Activated B cell treated with CpG ODN at 0.5 μM for 24 hours (primary cell): ENCODE data around the gene NR1H4. TPM values are rescaled to one million over a fixed set of nuclear protein-coding genes. Genes with fewer than 3 reads are reported as not detected.

Source experiments
- ATAC-seq: fragments of 200-7000 bp; cut with Tn5 transposase; one replicate; pipeline ENCODE4 v1.10.0; 2021; ENCODE audit warnings: low read depth, mild to moderate bottlenecking, moderate library complexity
- CTCF ChIA-PET: fragments of 350-600 bp; sonication (Branson Sonifier 250); formaldehyde crosslinking; loops from one replicate; lab custom pipeline; 2021; ENCODE audit warnings: antibody characterized with exemption; lab: Charles Lee
- POLR2A ChIA-PET: fragments of 350-600 bp; sonication (Branson Sonifier 250); formaldehyde crosslinking; loops from one replicate; lab custom pipeline; 2021; ENCODE audit warnings: antibody characterized with exemption; lab: Charles Lee
- DNase-seq: peaks from one replicate; pipeline ENCODE4 v3.0.0; 2022
- H3K27ac Mint-ChIP-seq: one replicate; pipeline ENCODE4 v1.8.0; 2020; ENCODE audit warnings: mixed read lengths
- H3K27me3 Mint-ChIP-seq: one replicate; pipeline ENCODE4 v1.8.0; 2021; ENCODE audit warnings: mixed read lengths
- H3K36me3 Mint-ChIP-seq: one replicate; pipeline ENCODE4 v1.8.0; 2021; ENCODE audit warnings: low read depth, mixed read lengths
- H3K4me1 Mint-ChIP-seq: one replicate; pipeline ENCODE4 v1.8.0; 2021; ENCODE audit warnings: mixed read lengths
- H3K4me3 Mint-ChIP-seq: one replicate; pipeline ENCODE4 v1.8.0; 2020; ENCODE audit warnings: mild to moderate bottlenecking, mixed read lengths
- H3K9me3 Mint-ChIP-seq: one replicate; pipeline ENCODE4 v1.8.0; 2020; ENCODE audit warnings: mixed read lengths
- CTCF ChIP-seq: fragments of 200-600 bp; IDR thresholded peaks from one replicate; pipeline ENCODE4 v1.8.0; 2022; ENCODE audit warnings: antibody characterized with exemption, mild to moderate bottlenecking
- intact Hi-C: fragments of 100-400 bp; cut with micrococcal nuclease; formaldehyde crosslinking; loops from one replicate; pipeline ENCODE4 v1.15.1; 2024
- total RNA-seq: library from RNA; stranded (reverse); gene quantifications from 2 replicates; pipeline ENCODE4 v1.2.3, GENCODE V29; 2022

NR1H4 gene
- total RNA-seq, 1 donor from 2014 or later = not detected

- no peak for ATAC-seq
- CTCF ChIA-PET = no interaction called here
- intact Hi-C loops = no loop called here
- DNase-seq = no peak
- TF ChIP-seq CTCF = no peak
- H3K36me3 Mint-ChIP-seq = no peaks in the 10 kb centered on the region
- no peaks in the 10 kb centered on the region for H3K27me3 Mint-ChIP-seq
- H3K4me1 Mint-ChIP-seq = no peaks in the 10 kb centered on the region
- no peaks in the 10 kb centered on the region for H3K9me3 Mint-ChIP-seq
- H3K27ac Mint-ChIP-seq = no peak overlapping the region
- no peak overlapping the region for H3K4me3 Mint-ChIP-seq
- POLR2A ChIA-PET = no interaction called here
Observed at GRCh38 chr12:100435957-100436356, 37.7 kb upstream of the NR1H4 start.

DNA sequence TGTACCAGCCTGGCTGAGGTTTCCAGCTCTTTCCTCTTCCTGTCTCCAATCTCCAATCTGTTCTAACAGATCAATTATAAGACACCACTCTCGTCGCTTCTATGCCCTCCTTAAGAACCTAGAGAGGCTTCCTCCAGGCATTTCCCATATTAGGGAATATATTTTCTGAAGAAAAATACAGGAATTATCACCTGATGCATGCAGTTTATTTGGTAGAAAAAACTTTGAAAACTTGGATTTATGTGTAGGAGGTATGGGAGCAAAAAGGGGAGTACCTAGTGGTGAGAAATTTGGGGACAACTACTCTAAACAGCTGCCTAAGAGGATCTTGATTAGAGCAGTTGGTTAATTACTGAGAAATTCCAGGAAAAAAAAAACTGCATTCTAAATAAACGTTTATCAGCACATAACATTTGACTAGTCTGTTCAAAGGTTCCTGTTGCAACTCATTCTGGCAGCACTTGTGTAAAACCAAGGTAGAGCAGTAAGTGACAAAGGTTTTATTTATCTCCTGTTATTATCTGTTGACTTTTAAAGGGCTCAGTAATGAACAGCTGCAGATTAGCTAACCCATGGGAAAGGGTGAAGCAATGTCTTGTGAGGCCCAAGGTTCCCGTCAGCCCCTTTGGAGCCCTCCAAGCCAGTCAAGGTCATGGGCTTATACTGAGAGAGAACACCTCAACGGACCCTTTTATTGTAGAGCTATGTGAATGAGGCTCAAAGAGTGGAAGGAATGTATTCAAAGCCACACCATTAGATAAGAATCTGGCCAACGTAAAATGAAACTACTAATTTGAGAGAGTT is 36.4 kb upstream of the NR1H4 start:
- CTCF ChIA-PET = no interaction called here
- POLR2A ChIA-PET = no interaction called here
- DNase-seq (no peak), ATAC-seq (no peak)
- Mint-ChIP-seq H3K4me1 (no peaks in the 10 kb centered on the region), H3K9me3 (no peaks in the 10 kb centered on the region), H3K36me3 (no peaks in the 10 kb centered on the region), H3K27me3 (no peaks in the 10 kb centered on the region), H3K4me3 (no peak overlapping the region), H3K27ac (no peak overlapping the region)
- TF ChIP-seq CTCF = no peak
- intact Hi-C loops = no loop called here

GRCh38 chr12:100439797-100440196 is 33.9 kb upstream of the NR1H4 start:
- no peaks in the 10 kb centered on the region for H3K27me3 Mint-ChIP-seq
- no peak overlapping the region for H3K27ac Mint-ChIP-seq
- H3K36me3 Mint-ChIP-seq = no peaks in the 10 kb centered on the region
- no peaks in the 10 kb centered on the region for H3K4me1 Mint-ChIP-seq
- ChIA-PET CTCF (no interaction called here), POLR2A (no interaction called here)
- no peak overlapping the region for H3K4me3 Mint-ChIP-seq
- no peaks in the 10 kb centered on the region for H3K9me3 Mint-ChIP-seq
- DNase-seq = no peak
- intact Hi-C loops = no loop called here
- TF ChIP-seq CTCF = no peak
- ATAC-seq = no peak

- CTCF ChIA-PET = no interaction called here
- no peak for TF ChIP-seq CTCF
- POLR2A ChIA-PET = no interaction called here
Observed at GRCh38 chr12:100442403-100442802, 31.3 kb upstream of the NR1H4 start.

DNA sequence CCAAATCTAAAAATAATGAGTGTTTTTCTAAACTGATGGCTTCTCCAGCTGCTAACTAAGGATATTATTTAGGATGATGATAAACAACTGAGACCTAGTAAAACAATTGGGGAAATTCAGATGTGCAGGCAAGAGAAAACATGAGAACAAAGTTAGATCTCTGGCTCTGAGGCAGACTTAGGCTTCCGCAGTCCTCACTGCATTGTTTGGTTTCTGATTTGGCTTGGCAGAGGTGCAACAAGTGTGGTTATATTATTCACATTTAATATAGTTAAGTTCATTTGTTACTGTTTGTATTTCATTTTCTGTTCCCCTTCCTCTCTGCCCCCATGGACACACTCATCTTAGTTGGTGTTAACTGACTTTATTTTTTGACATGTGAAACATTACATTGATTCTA is 30.2 kb upstream of the NR1H4 start:
- ChIA-PET CTCF (no interaction called here), POLR2A (no interaction called here)
- H3K27ac Mint-ChIP-seq = no peak overlapping the region
- no peak overlapping the region for H3K4me3 Mint-ChIP-seq
- intact Hi-C loops = no loop called here
- no peak for ATAC-seq
- H3K36me3 Mint-ChIP-seq = no peaks in the 10 kb centered on the region
- no peak for TF ChIP-seq CTCF
- no peaks in the 10 kb centered on the region for H3K9me3 Mint-ChIP-seq
- no peaks in the 10 kb centered on the region for H3K4me1 Mint-ChIP-seq
- H3K27me3 Mint-ChIP-seq = peaks cover 4% of the 10 kb centered on the region
- DNase-seq = no peak

More at GRCh38 chr12:100442403-100442802, 31.3 kb upstream of the NR1H4 start:
- intact Hi-C loops = no loop called here
- Mint-ChIP-seq H3K36me3 (no peaks in the 10 kb centered on the region), H3K9me3 (no peaks in the 10 kb centered on the region), H3K4me1 (no peaks in the 10 kb centered on the region), H3K27ac (no peak overlapping the region), H3K27me3 (peaks cover 4% of the 10 kb centered on the region), H3K4me3 (no peak overlapping the region)
- no peak for ATAC-seq
- DNase-seq = no peak
